Ramos (cell line): ENCODE data around the gene B3GNT2.
"Not testable (repeated sequence)": the region's sequence is repeated elsewhere in the genome, so short reads cannot be mapped to it uniquely, and the experiment has no call there.

ENCODE experiments used
- in situ Hi-C: fragments of 300-500 bp; cut with MboI; formaldehyde crosslinking; loops from one replicate; pipeline ENCODE4 v1.14.3; 2022; ENCODE audit warnings: low sequenced_read_pairs; ENCODE audit not compliant: unreplicated experiment

The B3GNT2 gene

DNA sequence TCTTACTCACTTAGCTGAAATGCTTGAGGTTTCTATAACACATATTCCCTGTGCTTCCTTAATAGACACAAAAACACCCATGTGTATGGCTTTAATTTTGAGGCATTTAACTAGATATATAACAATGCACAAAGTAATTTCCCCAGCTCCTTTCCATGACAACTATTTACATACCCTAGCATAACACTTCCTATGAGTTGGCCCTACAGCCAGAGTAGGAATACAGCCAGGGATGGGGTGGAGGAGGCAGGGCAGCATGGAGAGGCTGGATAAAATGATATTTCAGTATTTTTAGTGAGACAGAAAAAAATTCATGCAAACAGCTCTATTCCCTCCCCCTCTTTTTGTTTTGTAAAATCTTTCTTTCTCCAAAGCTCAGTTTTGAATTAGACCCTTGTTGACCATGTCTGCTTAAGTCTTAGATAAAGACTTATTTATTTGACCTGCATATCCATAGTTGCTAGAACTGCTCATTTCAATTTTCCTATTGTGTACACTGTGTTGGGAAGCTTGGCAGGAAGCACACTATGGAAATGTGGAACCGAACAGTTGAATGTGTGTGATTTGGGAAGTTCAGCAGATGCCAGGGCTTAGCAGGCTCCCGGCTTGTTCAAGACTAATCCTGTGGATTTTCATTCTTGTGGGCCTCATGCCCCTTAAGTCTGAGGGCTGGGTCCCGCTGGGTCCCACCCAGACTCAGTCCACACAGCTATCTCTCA is 11.2 kb upstream of the B3GNT2 start:
- in situ Hi-C loops: no loop called here

DNA sequence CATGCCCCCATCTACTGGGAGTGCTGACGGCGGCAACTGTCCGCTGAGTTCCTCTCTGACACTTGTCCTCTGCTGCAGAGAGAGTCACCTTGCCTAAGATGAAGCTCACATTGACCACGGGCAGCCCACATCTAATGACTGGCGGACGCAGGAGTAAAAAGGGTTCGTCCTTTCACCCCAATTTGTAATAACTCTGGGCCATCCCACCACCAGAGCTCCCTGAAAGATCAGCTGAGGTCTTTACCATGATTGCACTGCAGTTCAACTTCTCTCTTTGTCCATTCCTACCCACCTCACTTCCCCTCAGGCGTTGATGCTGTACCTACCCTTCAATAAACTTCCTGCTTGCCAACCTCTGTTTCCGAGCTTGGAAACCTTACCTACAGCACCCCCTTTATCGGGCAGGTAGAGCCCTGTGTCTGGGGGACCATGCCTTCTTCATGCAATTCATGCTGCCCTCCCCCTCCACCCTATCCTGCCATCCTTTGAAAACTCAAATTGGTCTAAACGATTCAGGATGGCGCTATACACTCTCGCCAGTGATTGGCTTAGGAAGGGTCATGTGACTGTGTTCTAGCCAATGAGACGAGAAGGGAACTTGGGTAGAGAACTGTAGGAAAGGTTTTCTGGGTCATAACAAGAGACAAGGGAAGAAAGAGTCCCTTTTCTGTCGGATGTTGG is 10.3 kb upstream of the B3GNT2 start:
- in situ Hi-C loops: no loop called here

DNA sequence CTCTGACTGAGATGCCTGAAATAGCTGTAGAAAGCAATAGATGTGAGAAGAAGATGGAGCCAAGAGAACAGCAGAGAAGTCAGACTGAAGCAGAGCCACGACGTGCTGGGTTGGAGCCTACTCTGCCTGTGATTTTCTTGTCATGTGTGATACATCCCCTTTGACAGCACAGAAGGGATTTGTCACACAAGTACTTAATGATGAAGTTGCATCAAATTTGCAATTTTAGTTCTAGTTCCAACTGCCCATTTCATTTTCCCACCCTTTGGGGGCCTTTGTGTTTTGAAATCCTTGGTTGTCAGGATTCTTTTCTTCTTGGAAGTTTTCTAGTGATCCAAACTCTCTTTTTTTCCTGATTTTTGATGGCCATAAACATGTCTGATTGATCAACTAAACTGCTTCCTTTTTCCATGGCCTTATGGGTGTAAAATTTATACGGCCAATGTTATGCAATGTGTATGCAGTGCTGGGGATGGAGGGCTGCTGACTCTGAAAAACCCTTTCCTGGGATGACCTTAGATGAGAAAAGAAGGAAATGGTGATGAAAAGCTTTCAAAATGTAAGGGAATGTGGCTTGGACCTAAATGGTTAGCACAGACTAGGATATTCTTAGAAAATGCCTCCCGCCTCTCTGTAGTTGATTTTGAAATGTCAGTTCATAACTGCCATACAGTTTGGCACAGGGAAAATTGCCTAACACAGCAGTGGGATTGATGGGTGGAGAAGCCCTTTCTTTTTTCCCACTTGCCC is 9.6 kb upstream of the B3GNT2 start:
- in situ Hi-C loops: no loop called here

DNA sequence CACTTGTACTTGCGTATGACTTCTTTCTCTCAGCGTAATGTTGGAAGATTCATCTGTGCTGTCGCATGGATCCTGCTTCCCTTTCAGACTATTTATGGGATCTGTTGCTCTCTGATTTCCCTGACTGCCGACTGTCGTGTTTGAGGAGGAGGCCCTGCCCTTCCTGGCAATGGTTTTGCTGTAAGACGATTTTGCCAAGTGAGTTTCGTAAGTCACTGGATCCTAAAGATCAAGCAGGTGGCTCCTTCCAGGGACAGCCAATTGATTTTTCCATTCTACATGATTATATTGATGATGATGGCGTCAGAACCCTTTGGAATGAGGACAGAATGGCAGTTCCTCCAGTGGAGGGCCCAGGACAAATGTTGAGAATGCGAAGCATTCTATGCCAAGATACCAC is 8.7 kb upstream of the B3GNT2 start:
- in situ Hi-C loops: no loop called here

DNA sequence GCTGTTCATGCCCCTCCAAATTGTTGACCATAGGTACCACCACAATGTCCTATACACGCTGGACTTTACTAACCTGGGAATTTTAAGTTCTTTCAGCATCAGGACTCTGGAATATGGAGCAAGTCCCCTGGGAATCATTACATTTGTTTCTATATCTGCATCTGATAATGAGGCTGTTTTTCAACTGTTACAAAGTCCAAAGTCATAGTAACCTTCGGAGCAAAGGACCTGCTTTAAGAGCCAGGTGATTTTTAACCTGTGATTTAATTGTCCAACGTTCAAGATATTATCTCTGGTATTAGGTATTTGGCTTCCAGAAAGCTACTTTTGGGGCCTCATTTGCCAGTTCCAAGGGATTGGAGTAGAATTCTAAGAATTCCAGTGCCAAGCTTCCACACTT is 7.5 kb upstream of the B3GNT2 start:
- in situ Hi-C loops: no loop called here

DNA sequence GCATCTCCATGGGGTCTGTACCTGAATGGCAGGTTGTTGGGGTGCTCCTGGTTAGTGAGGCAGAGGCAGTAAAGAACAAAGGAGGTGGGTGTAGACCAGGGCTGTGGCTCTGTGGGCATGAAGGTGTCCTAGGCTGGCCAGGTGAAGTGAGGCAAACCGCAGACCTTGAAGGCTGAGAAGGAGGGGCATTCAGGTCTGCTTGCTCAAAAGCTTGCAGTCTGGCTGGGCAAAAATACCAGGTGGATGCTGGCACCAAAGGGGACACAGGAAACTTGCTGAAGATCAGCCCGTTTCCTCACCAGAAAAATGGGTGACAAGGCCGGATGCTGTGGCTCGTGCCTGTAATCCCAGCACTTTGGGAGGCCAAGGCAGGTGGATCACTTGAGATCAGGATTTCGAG is 6.7 kb upstream of the B3GNT2 start:
- in situ Hi-C loops: no loop called here

DNA sequence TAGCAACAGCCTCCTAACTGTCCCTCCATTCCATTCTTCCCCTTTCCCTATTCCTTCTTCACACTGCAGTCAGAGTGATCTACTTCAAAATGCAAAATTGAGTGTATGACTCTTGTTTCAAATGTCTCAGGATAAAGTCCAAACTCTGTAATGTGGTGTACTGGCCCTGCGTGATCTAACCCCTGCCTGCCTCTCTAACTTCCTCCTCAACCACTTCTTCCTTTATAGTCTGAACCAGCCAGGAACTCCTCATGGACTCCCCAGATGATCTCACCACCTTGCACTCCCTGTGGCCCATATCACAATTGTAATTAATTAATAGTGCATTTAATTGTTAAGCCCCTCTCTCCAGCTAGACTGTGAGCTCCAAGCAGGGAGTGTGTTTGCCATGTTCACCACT is 3.1 kb upstream of the B3GNT2 start:
- in situ Hi-C loops: no loop called here

DNA sequence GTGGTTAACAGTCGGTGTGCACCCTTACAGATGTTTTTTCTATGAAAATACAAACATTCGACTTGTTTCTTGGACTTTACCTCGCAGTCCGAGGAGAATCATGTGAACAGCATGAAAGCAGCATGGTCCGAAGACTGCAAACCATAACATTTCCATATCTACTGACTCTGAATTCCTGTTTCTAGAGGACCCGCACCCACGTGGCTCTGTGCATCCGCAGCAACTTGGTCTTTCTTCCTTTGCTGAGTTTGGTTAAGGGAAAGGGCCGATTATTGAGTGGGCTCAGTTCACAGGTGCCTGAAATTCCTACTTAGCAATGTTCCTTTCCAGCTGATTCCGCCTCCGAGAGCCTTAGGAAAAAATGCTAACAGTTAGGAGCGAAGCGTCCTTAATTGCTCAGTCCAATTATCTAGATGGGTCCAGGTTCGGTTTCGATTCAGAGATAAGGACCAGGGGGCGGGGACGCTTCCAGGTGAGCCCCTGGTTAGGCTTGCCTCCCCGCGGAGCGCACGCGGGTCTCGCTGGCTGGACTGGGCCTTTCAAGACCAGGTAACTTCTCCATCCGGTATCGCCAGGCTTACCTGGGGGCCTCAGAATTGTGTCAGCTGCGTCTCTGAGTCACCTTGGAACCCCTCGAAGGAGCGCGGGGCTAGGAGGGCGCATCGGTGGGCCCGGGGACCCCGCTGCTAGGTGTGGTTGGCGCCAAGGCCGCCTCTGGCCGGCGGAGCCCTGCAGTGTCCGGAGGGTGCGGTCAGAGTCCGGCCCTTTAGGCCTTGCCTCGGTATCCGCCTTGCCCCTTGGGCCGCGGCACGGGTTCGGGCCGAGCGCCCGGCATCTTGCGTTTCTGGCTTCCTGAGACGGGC is 1.1 kb upstream of the B3GNT2 start:
- in situ Hi-C loops: no loop called here

DNA sequence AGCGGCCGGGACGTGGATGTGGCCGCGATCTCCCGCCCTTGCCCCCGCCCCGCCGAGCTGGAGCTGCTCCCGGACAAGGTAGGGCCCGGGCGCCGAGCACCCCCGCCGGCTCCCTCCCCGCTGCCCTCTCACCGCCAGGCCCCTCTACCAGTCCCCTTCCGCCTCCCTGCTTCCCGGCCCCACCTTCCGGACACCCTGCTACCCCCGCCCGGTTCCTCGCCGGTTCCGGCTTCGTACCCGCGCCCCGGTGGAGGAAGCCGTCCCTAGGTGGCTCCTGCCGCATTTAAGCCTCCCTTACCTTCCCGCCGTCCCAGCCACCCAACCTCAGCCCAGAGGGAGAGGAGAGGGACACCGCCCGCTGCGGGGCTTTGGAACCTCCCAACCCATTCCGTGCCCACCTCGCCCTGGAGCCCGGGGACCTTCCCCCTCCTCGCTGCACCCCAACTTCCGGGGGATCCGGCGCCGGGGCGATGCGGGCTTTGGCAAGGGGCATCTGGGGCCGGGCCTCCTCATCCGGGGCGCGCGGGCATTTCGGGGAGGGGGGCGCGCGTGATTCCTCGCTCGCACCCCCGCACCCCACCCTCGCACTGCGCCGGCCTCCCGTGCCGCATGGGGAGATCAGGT is 475 bp downstream of the B3GNT2 start:
- in situ Hi-C loops: no loop called here

DNA sequence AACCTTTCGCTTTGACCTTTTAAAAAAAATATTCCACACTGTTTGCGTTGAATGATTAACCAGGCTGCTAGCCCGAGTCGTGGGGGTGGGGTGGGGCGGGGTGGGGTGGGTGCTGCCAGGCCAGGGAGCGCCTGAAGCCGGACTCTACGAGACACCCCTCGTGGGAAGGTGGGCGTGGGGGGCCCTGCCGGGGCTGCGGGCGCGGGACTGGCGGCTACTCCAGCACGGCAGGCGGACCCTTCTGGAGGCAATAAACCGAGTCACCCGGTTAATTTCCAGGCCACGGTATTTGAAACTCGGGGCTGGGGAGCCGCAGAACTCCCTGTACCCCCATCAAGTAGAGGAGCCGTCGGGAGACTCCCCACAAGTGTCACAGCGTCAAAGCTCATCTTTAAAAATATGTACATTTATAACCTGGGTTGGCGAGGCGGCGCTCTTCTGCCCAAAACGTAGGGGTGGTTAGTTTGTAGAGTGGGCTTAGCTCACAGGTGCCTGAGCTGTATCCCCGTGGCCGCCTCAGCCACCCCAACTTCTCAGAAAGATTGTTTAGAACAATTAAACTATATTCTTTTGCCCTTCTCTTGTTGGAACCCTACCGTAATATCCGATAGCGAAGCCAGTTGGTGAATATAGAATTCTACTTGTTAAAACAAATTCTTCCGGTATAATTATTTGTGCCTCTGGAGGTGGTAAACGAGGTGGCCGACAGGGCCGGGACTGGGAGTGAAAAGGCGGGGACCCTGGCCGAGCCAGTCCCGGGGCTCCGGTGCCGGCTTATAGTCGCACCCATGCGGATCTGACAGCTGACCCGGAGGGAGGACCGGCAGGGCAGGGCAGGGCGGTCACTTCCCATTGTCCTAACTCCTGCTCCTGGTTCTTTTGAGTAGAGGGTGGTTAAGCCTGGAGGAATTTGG is 1.4 kb downstream of the B3GNT2 start:
- in situ Hi-C loops: no loop called here

DNA sequence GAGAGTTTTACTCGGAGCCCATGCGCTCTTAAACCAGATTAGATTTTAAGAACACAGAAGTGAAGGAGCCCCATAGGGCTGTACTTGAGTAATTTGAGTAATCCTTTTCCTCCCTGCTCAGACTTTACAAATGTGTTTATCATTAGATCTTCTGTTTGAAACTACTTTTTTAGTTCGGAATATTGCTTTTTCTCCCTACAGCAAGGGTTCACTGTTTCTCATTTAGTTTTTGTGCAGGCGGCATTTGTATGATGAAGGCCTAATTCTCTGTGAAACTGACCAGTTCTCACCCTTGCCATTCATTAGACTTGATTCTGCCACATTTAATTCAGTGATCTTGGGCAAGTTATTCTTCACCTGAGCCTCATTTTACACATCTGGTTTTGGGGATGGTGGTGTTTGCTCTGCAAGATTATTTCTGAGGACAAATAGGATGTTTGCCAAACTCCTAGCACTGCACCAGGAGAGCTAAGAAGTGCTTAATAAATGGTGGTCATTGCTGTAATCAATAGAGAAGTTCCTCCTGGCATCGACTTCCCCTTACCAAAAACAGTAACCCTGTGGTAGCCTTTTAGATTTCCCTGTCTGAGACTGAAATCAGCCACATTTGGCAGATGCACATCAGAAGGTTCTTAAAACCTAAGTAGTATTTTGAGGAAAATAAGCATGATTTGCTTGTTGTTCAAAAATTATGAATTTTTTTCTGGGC is 2.2 kb downstream of the B3GNT2 start:
- in situ Hi-C loops: no loop called here

DNA sequence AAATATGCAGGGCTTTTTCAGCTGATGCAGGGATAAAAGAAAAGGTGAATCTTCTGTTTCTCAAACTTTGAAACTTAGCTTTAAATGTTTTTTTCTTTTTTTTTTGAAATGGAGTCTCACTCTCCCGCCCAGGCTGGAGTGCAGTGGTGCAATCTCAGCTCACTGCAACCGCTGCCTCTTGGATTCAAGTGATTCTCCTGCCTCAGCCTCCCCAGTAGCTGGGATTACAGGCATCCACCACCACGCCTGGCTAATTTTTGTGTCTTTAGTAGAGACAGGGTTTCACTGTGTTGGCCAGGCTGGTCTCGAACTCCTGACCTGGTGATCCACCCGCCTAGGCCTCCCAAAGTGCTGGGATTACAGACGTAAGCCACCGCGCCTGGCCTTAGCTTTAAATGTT is 2.9 kb downstream of the B3GNT2 start:
- in situ Hi-C loops: not testable (repeated sequence)

DNA sequence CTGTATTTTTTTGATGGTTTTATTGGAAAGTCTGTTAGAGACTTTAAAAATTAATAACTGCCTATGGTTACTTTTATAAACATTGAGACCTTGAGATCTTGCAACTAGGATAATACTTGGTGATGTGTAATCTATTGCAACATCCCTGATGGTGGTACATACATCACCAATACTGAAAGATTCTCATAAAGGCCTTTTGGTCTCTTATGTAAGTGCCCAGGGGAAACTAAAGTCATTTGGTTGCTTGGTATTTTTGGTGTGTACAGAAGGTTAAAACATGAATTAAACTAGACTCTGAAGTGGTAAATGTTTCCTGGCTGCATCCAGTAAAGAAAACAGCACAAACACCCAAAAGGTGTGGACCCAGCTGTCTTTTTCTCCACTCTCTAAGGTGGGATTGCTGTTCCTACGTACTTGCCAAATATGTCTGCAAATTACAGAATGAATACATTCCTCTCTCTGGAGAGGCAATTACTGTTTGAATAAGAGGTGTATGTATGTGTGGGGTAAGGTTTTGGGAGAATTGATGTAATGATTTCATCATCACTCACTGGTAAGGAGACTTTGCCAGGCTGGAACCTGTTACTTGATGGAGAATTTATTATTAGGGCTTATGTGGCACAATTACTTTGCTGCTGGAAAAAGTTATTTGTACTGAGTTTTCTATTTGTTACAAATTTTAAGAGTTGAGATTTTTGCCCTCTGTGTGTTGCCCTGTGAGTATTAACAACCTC is 3.6 kb downstream of the B3GNT2 start:
- in situ Hi-C loops: no loop called here

DNA sequence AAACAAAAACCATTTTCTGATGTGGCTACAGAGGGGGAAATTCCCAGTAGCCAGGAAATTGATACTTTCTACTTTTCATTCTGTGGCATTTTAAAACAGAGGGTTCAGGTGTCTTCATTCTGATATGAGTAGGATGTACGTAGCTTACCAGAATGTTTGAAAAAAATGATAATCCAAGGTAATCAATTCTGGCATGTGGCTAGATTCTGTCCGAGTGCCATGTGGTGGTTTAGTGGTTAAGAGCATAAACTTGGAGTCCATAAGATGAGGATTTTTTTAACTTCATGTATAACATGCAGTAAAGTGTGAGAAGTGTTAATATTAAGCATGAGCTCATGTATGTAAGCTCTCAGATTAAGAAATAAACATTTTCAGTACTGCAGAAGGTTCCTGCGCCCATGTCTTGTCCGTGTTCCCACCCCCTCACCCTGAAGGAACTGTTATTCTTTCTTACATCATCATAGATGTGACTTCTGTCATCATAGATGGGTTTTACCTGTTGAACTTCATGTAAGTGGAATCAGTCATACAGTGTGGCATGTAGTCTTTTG is 4.5 kb downstream of the B3GNT2 start:
- in situ Hi-C loops: no loop called here

DNA sequence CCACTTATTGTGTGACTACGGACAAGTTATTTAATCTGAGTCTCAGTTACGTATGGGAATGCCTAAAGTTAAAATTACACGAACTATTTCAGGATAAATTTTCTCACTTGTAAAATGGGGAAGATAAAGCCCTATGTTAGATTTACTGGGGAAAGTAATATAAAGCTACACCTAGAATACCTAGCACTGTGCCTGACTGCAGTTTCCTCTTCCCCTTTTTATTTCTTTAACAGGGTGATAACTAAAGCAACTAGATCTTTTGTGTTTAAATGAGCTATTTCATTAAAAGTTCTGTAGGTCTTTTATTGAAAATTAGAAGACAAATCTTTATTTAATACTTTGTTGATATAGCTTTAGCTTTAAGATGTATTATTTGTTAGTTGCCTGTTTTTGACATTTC is 5.0 kb downstream of the B3GNT2 start:
- in situ Hi-C loops: no loop called here

DNA sequence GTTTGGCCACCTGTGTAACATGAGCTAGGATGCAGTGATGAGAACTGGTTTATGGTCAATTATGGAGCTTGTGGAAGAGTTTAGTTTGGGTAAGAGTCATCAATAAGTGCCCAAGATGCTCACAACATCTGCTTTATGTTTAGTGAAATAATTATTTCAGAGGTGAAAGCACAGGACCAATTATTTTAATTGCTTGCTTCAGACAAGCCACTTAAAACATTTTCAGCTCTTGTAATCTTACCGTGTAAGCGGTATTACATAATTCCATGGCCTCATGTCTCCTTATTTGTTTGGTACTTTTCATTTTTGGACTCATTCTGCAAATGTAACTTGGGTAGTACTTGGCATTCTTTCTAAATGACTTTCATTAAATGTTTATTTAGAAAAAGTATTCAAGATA is 5.4 kb downstream of the B3GNT2 start:
- in situ Hi-C loops: no loop called here

DNA sequence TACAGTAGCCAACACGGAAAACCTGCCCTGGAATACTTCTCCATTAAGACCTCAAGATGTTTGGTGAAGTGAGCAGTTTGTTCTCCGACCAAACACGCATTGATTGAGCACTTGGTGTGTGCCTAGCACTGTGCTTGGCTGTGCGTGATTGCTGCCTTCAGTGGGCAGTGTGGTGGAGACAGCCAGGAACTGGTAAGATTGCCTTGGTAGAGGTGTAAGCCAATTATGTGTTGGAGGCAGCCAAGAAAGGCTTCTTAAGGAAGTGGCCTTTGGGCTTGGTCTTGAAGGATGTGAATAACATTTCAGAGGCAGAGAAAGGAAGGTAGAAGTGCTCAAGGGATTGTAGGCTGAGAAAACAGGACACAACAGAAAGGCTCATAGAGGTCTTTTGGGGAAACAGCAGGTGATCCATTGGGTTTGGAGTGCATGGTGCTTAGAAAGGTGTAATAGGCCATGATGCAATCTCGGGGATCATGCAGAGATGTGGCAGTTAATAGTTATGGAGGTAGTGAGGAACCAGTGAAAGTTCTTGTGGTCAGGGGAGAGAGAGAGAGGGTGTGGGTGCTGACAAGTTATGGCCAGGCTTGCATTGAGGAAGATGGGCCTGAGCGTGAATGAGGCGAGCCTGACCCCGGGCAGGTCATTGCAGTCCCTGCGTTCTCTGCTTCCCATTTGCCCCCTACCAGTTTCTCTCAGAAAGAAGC is 6.3 kb downstream of the B3GNT2 start:
- in situ Hi-C loops: no loop called here
